HFF-Myc (cell line): ENCODE results near the gene UBTD2.

Source experiments
- DNase-seq: peaks from one replicate; pipeline ENCODE4 v3.0.0-alpha.2; 2011; ENCODE audit warnings: low read depth; ENCODE audit errors: extremely low read depth
- H3K4me3 ChIP-seq: replicated peaks from 2 replicates; pipeline ENCODE4 v1.5.1; 2011; ENCODE audit warnings: low read depth, mild to moderate bottlenecking, control low read depth, low read length
- CTCF ChIP-seq: IDR thresholded peaks from 2 replicates; pipeline ENCODE4 v1.5.1; 2012; ENCODE audit warnings: mild to moderate bottlenecking, low read depth, low read length, control low read depth; ENCODE audit errors: missing control alignments

UBTD2 gene

GRCh38 chr5:172172912-172173563, 110.5 kb downstream of the UBTD2 start:
- H3K4me3 ChIP-seq: no peak overlapping the region
- TF ChIP-seq CTCF: no peak
- DNase-seq: no peak

- no peak for DNase-seq
- H3K4me3 ChIP-seq: no peak overlapping the region
Measured at GRCh38 chr5:172171118-172171517, 112.4 kb downstream of the UBTD2 start.

GRCh38 chr5:172170251-172170701, 113.3 kb downstream of the UBTD2 start:
- TF ChIP-seq CTCF: no peak
- no peak for DNase-seq
- no peak overlapping the region for H3K4me3 ChIP-seq

More at GRCh38 chr5:172171118-172171517, 112.4 kb downstream of the UBTD2 start:
- no peak for TF ChIP-seq CTCF

- H3K4me3 ChIP-seq: no peak overlapping the region
- no peak for DNase-seq
- no peak for TF ChIP-seq CTCF
Measured at GRCh38 chr5:172169216-172169615, 114.3 kb downstream of the UBTD2 start.

GRCh38 chr5:172168311-172168710, 115.3 kb downstream of the UBTD2 start:
- no peak overlapping the region for H3K4me3 ChIP-seq
- DNase-seq: no peak
- no peak for TF ChIP-seq CTCF

- no peak for TF ChIP-seq CTCF
- no peak overlapping the region for H3K4me3 ChIP-seq
- DNase-seq: no peak
Measured at GRCh38 chr5:172167895-172168294, 115.7 kb downstream of the UBTD2 start.
